SK-N-SH (cell line): Measurements from ENCODE around the gene OR7D2. TPM values are rescaled to one million over a fixed set of nuclear protein-coding genes. Genes with fewer than 3 reads are reported as not detected.

ENCODE experiments used
- CTCF ChIA-PET: fragments of 300-600, 350-600 bp; formaldehyde crosslinking; extraction: SDS; loops from one replicate; lab custom pipeline; 2021; lab: Yijun Ruan, JAX
- POLR2A ChIA-PET: fragments of 350-600 bp; sonication (Branson Sonifier 250); formaldehyde crosslinking; extraction: SDS; loops from one replicate; lab custom pipeline; 2020; ENCODE audit warnings: antibody characterized with exemption, inconsistent platforms; lab: Yijun Ruan, JAX
- DNase-seq: peaks from one replicate; pipeline ENCODE4 v3.0.0; 2012
- H2AFZ ChIP-seq: fragments of 200-600 bp; sonication (generic); 2 replicates; pipeline ENCODE4 v1.8.1; 2016; ENCODE audit warnings: antibody characterized with exemption, mild to moderate bottlenecking, low read depth
- H3F3A ChIP-seq: fragments of 200-600 bp; sonication (generic); replicated peaks from 2 replicates; pipeline ENCODE3; 2016; ENCODE audit warnings: antibody characterized with exemption, mild to moderate bottlenecking; ENCODE audit not compliant: insufficient read depth
- H3K27ac ChIP-seq, 2 experiments: fragments of 200-500 bp in 1 of 2; fragments of 200-600 bp in 1 of 2; sonication (Bioruptor generic) in 1 of 2; sonication (generic), shearing (Covaris generic) in 1 of 2; 2 replicates each; pipeline versions ENCODE4 v1.5.1 to v1.6.1; 2014 to 2016; ENCODE audit warnings: low read depth in 2 of 2, inconsistent platforms in 1 of 2, low read length in 1 of 2, mild to moderate bottlenecking in 1 of 2, mixed read lengths in 1 of 2
- H3K27me3 ChIP-seq: fragments of 200-600 bp; sonication (generic), shearing (Covaris generic); 2 replicates; pipeline ENCODE4 v1.6.1; 2016; ENCODE audit warnings: mixed run types; ENCODE audit not compliant: insufficient read depth
- H3K36me3 ChIP-seq, 2 experiments: fragments of 200-500 bp in 1 of 2; fragments of 200-600 bp in 1 of 2; sonication (Bioruptor generic) in 1 of 2; sonication (generic) in 1 of 2; replicated peaks in 1 of 2; 2 replicates each; pipeline versions ENCODE3 to v1.5.1; 2014 to 2016; ENCODE audit warnings: low read length in 1 of 2, mild to moderate bottlenecking in 1 of 2; ENCODE audit not compliant: insufficient read depth in 2 of 2, control insufficient read depth in 1 of 2
- H3K4me1 ChIP-seq, 2 experiments: fragments of 200-500 bp in 1 of 2; fragments of 200-600 bp in 1 of 2; sonication (Bioruptor generic) in 1 of 2; sonication (generic), shearing (Covaris generic) in 1 of 2; 2 replicates each; pipeline versions ENCODE4 v1.5.1 to v1.6.1; 2014 to 2016; ENCODE audit warnings: low read depth in 1 of 2, low read length in 1 of 2, mixed run types in 1 of 2; ENCODE audit not compliant: insufficient read depth in 2 of 2, control insufficient read depth in 1 of 2
- H3K4me2 ChIP-seq: fragments of 200-600 bp; sonication (generic), shearing (Covaris generic); 2 replicates; pipeline ENCODE4 v1.6.1; 2017; ENCODE audit warnings: mixed run types
- H3K4me3 ChIP-seq, 2 experiments: fragments of 200-500 bp in 1 of 2; fragments of 200-600 bp in 1 of 2; sonication (Bioruptor generic) in 1 of 2; sonication (generic), shearing (Covaris generic) in 1 of 2; 2 replicates each; pipeline versions ENCODE4 v1.5.1 to v1.8.1; 2014 to 2016; ENCODE audit warnings: low read depth in 2 of 2, inconsistent platforms in 1 of 2, low read length in 1 of 2, mild to moderate bottlenecking in 1 of 2, mixed read lengths in 1 of 2, moderate library complexity in 1 of 2
- H3K79me2 ChIP-seq: fragments of 200-600 bp; sonication (generic); 2 replicates; pipeline ENCODE4 v1.8.1; 2017; ENCODE audit warnings: mild to moderate bottlenecking; ENCODE audit not compliant: insufficient read depth
- H3K9ac ChIP-seq: fragments of 200-600 bp; sonication (generic); 2 replicates; pipeline ENCODE4 v1.6.1; 2017; ENCODE audit warnings: mixed run types
- H3K9me2 ChIP-seq: fragments of 200-600 bp; sonication (generic); 2 replicates; pipeline ENCODE4 v1.6.1; 2017; ENCODE audit warnings: mixed run types
- H3K9me3 ChIP-seq: fragments of 200-600 bp; sonication (generic); 2 replicates; pipeline ENCODE4 v1.6.1; 2017; ENCODE audit warnings: mixed run types, mild to moderate bottlenecking, moderate library complexity
- H4K20me1 ChIP-seq: fragments of 200-600 bp; sonication (generic); 2 replicates; pipeline ENCODE4 v1.6.1; 2017; ENCODE audit warnings: mild to moderate bottlenecking, mixed run types; ENCODE audit not compliant: insufficient read depth
- CHD2 ChIP-seq: fragments of 150-350 bp; IDR thresholded peaks from 2 replicates; pipeline ENCODE4 v1.6.1; 2018; ENCODE audit warnings: low read length; ENCODE audit not compliant: partially characterized antibody
- ELF1 ChIP-seq: IDR thresholded peaks from 2 replicates; pipeline ENCODE4 v1.4.0; 2012
- FOSL2 ChIP-seq: IDR thresholded peaks from 2 replicates; pipeline ENCODE4 v1.4.0; 2012; ENCODE audit warnings: low read depth, mild to moderate bottlenecking, moderate library complexity, borderline replicate concordance
- FOXJ3 ChIP-seq: sonication (generic); formaldehyde crosslinking; IDR thresholded peaks from 2 replicates; pipeline ENCODE4 v1.5.1; 2020; ENCODE audit warnings: mild to moderate bottlenecking, missing genetic modification reagents
- GABPA ChIP-seq: IDR thresholded peaks from 2 replicates; pipeline ENCODE4 v1.4.0; 2012; ENCODE audit warnings: low read depth, mild to moderate bottlenecking
- JUND ChIP-seq: IDR thresholded peaks from 2 replicates; pipeline ENCODE4 v1.4.0; 2012
- MXI1 ChIP-seq: IDR thresholded peaks from 2 replicates; pipeline ENCODE4 v1.6.1; 2012; ENCODE audit warnings: mild to moderate bottlenecking, low read depth, low read length, improper control_type of control experiment
- POLR2AphosphoS5 ChIP-seq: IDR thresholded peaks from 2 replicates; pipeline ENCODE4 v1.6.1; 2012; ENCODE audit warnings: low read depth, low read length
- RAD21 ChIP-seq: IDR thresholded peaks from 2 replicates; pipeline ENCODE4 v1.6.1; 2012; ENCODE audit warnings: mild to moderate bottlenecking, low read length
- RFX5 ChIP-seq: IDR thresholded peaks from 2 replicates; pipeline ENCODE4 v1.6.1; 2012; ENCODE audit warnings: mild to moderate bottlenecking, improper control_type of control experiment, low read length
- RXRA ChIP-seq: IDR thresholded peaks from 2 replicates; pipeline ENCODE4 v1.4.0; 2012; ENCODE audit warnings: low read depth, mild to moderate bottlenecking, borderline replicate concordance
- TEAD4 ChIP-seq: IDR thresholded peaks from 2 replicates; pipeline ENCODE4 v1.4.0; 2012; ENCODE audit warnings: mild to moderate bottlenecking, borderline replicate concordance; ENCODE audit not compliant: insufficient read depth
- YY1 ChIP-seq: IDR thresholded peaks from 2 replicates; pipeline ENCODE4 v1.4.0; 2012; ENCODE audit warnings: low read depth, mild to moderate bottlenecking
- WGBS: methylation state at CpG from one replicate; pipeline ENCODE4 v1.1.6; 2017; ENCODE audit warnings: low lambda C conversion rate; 5-methylcytosine and 5-hydroxymethylcytosine counted together
- polyA plus RNA-seq, 3 experiments: library from polyadenylated mRNA; depleted of rRNA; stranded (reverse); fragments of >200 nt; gene quantifications; 2 replicates each; pipeline ENCODE4 v1.2.3, GENCODE V29; 2012
- TF ChIP-seq, protein P1 (sequence below): fragments of 200-600 bp; sonication (generic); IDR thresholded peaks from 2 replicates; pipeline ENCODE4 v1.6.1; 2017; ENCODE audit warnings: antibody characterized with exemption, mild to moderate bottlenecking, moderate library complexity
- TF ChIP-seq, protein P2 (sequence below): fragments of 150-350 bp; IDR thresholded peaks from 2 replicates; pipeline ENCODE4 v1.6.1; 2017; ENCODE audit warnings: antibody characterized with exemption, low read length, low read depth, borderline replicate concordance
- TF ChIP-seq, protein P3 (sequence below): IDR thresholded peaks from 2 replicates; pipeline ENCODE4 v1.4.0; 2012; ENCODE audit warnings: low read depth

OR7D2 gene
- polyA plus RNA-seq, 1 of the 3 experiments (the other 2 are of a cell fraction) = not detected

DNA sequence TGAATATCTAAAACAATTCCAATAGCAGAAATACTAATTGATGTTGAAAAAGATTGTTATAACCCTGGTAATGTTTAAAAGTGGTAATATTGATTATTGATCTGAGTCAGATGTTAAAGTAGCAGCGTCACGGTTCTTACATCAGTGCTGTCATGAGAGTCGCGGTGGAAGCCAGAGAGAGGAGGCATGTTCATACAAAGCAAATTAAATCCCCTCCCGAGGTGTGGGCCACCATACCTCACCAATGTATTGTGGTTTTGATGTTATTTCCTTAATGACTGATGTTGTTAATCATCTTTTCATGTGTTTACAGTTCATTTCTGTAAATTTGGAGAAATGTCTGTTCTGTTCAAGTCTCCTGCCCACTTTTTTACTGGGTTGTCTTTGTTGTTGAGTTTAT, 27.4 kb upstream of the OR7D2 start:
- DNase-seq = no peak
- Histone ChIP-seq H3K4me2 (no peak overlapping the region), H4K20me1 (peaks cover 16% of the 10 kb centered on the region; the same call in 1 of the 2 replicates), H3K9me3 (peaks cover 9% of the 10 kb centered on the region; the same call in 1 of the 2 replicates), H3K27ac (no peak overlapping the region), H3K27me3 (no peaks in the 10 kb centered on the region), H2AFZ (no peak overlapping the region)
- CTCF ChIA-PET = no interaction called here
- no peak for TF ChIP-seq RXRA
- TF ChIP-seq MXI1 = no peak
- TF ChIP-seq FOSL2 = no peak
- TF ChIP-seq FOXJ3 (CRISPR knock-in tag) = no peak
- TF ChIP-seq CHD2 = no peak
- no peak for TF ChIP-seq TEAD4
- TF ChIP-seq RAD21 = no peak
- TF ChIP-seq, protein P1, sequence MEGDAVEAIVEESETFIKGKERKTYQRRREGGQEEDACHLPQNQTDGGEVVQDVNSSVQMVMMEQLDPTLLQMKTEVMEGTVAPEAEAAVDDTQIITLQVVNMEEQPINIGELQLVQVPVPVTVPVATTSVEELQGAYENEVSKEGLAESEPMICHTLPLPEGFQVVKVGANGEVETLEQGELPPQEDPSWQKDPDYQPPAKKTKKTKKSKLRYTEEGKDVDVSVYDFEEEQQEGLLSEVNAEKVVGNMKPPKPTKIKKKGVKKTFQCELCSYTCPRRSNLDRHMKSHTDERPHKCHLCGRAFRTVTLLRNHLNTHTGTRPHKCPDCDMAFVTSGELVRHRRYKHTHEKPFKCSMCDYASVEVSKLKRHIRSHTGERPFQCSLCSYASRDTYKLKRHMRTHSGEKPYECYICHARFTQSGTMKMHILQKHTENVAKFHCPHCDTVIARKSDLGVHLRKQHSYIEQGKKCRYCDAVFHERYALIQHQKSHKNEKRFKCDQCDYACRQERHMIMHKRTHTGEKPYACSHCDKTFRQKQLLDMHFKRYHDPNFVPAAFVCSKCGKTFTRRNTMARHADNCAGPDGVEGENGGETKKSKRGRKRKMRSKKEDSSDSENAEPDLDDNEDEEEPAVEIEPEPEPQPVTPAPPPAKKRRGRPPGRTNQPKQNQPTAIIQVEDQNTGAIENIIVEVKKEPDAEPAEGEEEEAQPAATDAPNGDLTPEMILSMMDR = no peak
- TF ChIP-seq POLR2AphosphoS5 = no peak
- no peak for TF ChIP-seq GABPA
- no peak for TF ChIP-seq JUND
- TF ChIP-seq, protein P2, sequence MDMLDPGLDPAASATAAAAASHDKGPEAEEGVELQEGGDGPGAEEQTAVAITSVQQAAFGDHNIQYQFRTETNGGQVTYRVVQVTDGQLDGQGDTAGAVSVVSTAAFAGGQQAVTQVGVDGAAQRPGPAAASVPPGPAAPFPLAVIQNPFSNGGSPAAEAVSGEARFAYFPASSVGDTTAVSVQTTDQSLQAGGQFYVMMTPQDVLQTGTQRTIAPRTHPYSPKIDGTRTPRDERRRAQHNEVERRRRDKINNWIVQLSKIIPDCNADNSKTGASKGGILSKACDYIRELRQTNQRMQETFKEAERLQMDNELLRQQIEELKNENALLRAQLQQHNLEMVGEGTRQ = no peak
- no peak for TF ChIP-seq RFX5
- TF ChIP-seq, all 33 proteins: peak for 0
- no peak overlapping the region for H3K9ac ChIP-seq
- WGBS = 91% methylated on average over 5 of the region's 5 CpGs
- POLR2A ChIA-PET = no interaction called here
- H3K4me1 ChIP-seq = no peaks in the 10 kb centered on the region
- no peak overlapping the region for H3K4me3 ChIP-seq
- peaks cover 15 to 72% of the 10 kb centered on the region in 2 experiments for H3K36me3 ChIP-seq
- H3K9me2 ChIP-seq = no peaks in the 10 kb centered on the region
- H3F3A ChIP-seq = no peaks in the 10 kb centered on the region
- peaks cover 100% of the 10 kb centered on the region for H3K79me2 ChIP-seq

- Histone ChIP-seq H3F3A (no peaks in the 10 kb centered on the region), H2AFZ (no peak overlapping the region), H3K4me1 (no peaks in the 10 kb centered on the region), H3K27ac (no peak overlapping the region), H3K9me2 (no peaks in the 10 kb centered on the region), H3K36me3 (peaks cover 55 to 85% of the 10 kb centered on the region in 2 experiments), H3K4me3 (no peak overlapping the region; a peak in 1 of 4 replicates), H3K9ac (no peak overlapping the region), H3K4me2 (no peak overlapping the region), H4K20me1 (no peaks in the 10 kb centered on the region), H3K27me3 (no peaks in the 10 kb centered on the region), H3K79me2 (peaks cover 72% of the 10 kb centered on the region), H3K9me3 (peaks cover 9% of the 10 kb centered on the region; the same call in 1 of the 2 replicates)
- 98% methylated on average over 4 of the region's 4 CpGs for WGBS
- POLR2A ChIA-PET = no interaction called here
- no peak for DNase-seq
- CTCF ChIA-PET = no interaction called here
- TF ChIP-seq POLR2AphosphoS5 (no peak), GABPA (no peak), YY1 (no peak), RXRA (no peak), JUND (no peak), ELF1 (no peak)
- TF ChIP-seq, protein P3, sequence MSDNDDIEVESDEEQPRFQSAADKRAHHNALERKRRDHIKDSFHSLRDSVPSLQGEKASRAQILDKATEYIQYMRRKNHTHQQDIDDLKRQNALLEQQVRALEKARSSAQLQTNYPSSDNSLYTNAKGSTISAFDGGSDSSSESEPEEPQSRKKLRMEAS = no peak
Measured at GRCh38 chr19:9155591-9155990, 23.2 kb upstream of the OR7D2 start.
